Measurements from ENCODE around the gene PRSS36.

- TF ChIP-seq POLR2AphosphoS5 (IDR thresholded peaks at IDR 0.05) (peak in 2 of 3 donors; percentile 95 to 98), POLR2A (IDR thresholded peaks at IDR 0.05) (peak in 3 of 4 donors; percentile 35 to 91 (median 69)), CTCF (IDR thresholded peaks at IDR 0.05) (no peak)
Observed at GRCh38 chr16:31135535-31136286, 14.2 kb downstream of the PRSS36 start, which contains the start of gene PRSS8.
